ENCODE data around the gene CAD.

Gene CAD

GRCh38 chr2:27284996-27285395 is 67.8 kb downstream of the CAD start:
- no peak for DNase-seq

GRCh38 chr2:27285481-27285880 is 68.3 kb downstream of the CAD start:
- DNase-seq, result no peak

DNA sequence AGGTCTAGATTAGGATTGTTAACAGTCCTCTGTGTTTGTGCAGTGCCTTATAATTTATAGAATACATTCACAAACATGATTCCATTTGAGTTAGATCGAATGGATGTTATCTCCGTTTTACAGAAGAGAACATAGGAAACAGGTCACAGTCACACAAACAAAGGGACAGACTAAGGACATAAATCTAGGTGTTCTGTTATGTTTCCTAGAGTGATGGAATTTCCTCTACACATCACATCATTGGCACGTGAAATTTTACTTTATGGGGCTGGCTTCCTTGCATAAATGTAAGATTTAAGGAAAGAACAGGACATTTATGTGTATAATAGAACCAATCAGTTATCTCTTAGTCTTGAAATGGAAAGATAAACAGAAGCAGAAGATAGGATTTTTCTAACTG is 71.4 kb downstream of the CAD start:
- DNase-seq, result no peak

DNA sequence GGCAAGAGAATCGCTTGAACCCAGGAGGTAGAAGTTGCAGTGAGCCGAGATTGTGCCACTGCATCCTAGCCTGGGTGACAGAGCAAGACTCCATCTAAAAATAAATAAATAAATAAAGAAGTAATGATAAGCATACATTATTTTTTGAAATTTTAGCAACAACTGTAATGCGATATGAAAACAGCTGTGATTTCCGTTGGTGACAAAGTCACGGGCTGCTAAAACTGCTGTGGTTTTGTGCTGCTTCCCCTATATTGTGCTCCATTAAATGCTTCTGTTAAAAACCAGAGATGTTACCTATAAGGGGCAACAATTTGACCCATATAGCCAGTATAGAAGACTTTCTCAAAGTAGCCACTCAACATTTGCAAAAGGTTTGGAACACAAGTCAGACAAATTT is 73.4 kb downstream of the CAD start:
- no peak for DNase-seq

DNA sequence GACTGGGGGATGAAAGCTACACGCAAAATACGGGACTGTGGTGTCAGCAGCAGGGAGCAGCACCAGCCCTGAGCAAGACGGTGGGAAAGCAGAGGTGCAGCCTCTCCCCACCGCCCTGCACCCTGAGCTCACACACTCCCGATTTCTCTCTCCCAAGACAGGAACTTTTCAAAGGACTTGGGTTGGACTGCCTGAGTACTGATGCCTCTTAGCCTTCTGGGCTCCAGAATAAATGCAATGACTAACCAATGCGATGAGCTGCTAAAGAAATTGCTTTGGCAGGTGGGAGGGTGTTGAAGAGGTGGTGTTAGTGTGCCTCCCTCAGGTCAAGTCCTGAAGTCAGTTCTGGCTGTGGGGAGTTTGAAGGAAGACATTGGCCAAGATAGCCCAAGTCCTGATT is 74.7 kb downstream of the CAD start:
- DNase-seq, result no peak
